ENCODE data around the gene RNF217. TPM values are rescaled to one million over a fixed set of nuclear protein-coding genes. Genes with fewer than 3 reads are reported as not detected.

RNF217 gene
- total RNA-seq, 1 experiment from 2014 or later: 12.2 TPM

DNA sequence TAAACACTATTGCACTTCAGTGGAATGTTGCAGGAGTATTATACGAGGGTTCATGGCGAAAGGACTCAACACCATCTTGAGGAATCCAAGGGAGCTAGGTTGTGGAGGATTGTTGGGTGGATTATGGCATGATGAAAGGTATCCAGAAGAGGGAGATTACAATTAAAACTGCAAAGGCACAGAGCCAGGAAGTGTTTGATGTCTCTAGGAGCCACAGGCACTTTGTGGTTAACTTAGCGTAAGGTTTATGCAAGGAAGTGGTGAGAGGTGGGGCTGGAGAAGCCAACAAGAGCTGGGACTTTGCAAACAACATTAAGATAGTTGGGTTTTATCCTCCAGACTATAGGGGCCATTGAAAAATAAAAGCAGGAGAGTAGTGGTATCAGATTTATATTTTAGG, 104.7 kb downstream of the RNF217 start:
- Mint-ChIP-seq H3K4me1 (no peaks in the 10 kb centered on the region), H3K27me3 (ENCODE audit: low read depth) (no peaks in the 10 kb centered on the region), H3K4me3 (no peak overlapping the region), H3K9me3 (no peaks in the 10 kb centered on the region), H3K36me3 (no peaks in the 10 kb centered on the region), H3K27ac (no peak overlapping the region)
- CTCF ChIA-PET: no interaction called here
- no peak for DNase-seq (ENCODE audit: low spot score)
- POLR2A ChIA-PET: no interaction called here
- no peak for ATAC-seq
- no peak for TF ChIP-seq ZNF423 (CRISPR knock-in tag; IDR thresholded peaks at IDR 0.05)
- no peak for TF ChIP-seq ELF4 (CRISPR knock-in tag; IDR thresholded peaks at IDR 0.05; ENCODE audit: low read depth)
- no peak for TF ChIP-seq IRF2 (CRISPR knock-in tag; IDR thresholded peaks at IDR 0.05; ENCODE audit: borderline replicate concordance, low read depth)
- TF ChIP-seq, protein P1, sequence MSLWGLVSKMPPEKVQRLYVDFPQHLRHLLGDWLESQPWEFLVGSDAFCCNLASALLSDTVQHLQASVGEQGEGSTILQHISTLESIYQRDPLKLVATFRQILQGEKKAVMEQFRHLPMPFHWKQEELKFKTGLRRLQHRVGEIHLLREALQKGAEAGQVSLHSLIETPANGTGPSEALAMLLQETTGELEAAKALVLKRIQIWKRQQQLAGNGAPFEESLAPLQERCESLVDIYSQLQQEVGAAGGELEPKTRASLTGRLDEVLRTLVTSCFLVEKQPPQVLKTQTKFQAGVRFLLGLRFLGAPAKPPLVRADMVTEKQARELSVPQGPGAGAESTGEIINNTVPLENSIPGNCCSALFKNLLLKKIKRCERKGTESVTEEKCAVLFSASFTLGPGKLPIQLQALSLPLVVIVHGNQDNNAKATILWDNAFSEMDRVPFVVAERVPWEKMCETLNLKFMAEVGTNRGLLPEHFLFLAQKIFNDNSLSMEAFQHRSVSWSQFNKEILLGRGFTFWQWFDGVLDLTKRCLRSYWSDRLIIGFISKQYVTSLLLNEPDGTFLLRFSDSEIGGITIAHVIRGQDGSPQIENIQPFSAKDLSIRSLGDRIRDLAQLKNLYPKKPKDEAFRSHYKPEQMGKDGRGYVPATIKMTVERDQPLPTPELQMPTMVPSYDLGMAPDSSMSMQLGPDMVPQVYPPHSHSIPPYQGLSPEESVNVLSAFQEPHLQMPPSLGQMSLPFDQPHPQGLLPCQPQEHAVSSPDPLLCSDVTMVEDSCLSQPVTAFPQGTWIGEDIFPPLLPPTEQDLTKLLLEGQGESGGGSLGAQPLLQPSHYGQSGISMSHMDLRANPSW (CRISPR knock-in tag; conservative IDR thresholded peaks at IDR 0.05; ENCODE audit: low read depth): no peak
- no peak for TF ChIP-seq TCF7 (CRISPR knock-in tag; IDR thresholded peaks at IDR 0.05; ENCODE audit: low read depth)
- no peak for TF ChIP-seq NFE2L1 (CRISPR knock-in tag; IDR thresholded peaks at IDR 0.05)
- no peak for TF ChIP-seq ZNF232 (CRISPR knock-in tag; IDR thresholded peaks at IDR 0.05)
- TF ChIP-seq, protein P2, sequence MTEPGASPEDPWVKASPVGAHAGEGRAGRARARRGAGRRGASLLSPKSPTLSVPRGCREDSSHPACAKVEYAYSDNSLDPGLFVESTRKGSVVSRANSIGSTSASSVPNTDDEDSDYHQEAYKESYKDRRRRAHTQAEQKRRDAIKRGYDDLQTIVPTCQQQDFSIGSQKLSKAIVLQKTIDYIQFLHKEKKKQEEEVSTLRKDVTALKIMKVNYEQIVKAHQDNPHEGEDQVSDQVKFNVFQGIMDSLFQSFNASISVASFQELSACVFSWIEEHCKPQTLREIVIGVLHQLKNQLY (CRISPR knock-in tag; IDR thresholded peaks at IDR 0.05): no peak
- TF ChIP-seq, protein P3, sequence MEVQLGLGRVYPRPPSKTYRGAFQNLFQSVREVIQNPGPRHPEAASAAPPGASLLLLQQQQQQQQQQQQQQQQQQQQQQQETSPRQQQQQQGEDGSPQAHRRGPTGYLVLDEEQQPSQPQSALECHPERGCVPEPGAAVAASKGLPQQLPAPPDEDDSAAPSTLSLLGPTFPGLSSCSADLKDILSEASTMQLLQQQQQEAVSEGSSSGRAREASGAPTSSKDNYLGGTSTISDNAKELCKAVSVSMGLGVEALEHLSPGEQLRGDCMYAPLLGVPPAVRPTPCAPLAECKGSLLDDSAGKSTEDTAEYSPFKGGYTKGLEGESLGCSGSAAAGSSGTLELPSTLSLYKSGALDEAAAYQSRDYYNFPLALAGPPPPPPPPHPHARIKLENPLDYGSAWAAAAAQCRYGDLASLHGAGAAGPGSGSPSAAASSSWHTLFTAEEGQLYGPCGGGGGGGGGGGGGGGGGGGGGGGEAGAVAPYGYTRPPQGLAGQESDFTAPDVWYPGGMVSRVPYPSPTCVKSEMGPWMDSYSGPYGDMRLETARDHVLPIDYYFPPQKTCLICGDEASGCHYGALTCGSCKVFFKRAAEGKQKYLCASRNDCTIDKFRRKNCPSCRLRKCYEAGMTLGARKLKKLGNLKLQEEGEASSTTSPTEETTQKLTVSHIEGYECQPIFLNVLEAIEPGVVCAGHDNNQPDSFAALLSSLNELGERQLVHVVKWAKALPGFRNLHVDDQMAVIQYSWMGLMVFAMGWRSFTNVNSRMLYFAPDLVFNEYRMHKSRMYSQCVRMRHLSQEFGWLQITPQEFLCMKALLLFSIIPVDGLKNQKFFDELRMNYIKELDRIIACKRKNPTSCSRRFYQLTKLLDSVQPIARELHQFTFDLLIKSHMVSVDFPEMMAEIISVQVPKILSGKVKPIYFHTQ (CRISPR knock-in tag; IDR thresholded peaks at IDR 0.05): no peak
- no peak for TF ChIP-seq MYBL2 (CRISPR knock-in tag; IDR thresholded peaks at IDR 0.05)
- TF ChIP-seq ZBTB21 (CRISPR knock-in tag; IDR thresholded peaks at IDR 0.05; ENCODE audit: borderline replicate concordance): no peak
- TF ChIP-seq SOX15 (CRISPR knock-in tag; IDR thresholded peaks at IDR 0.05): no peak
- TF ChIP-seq NR3C1 (CRISPR knock-in tag; conservative IDR thresholded peaks at IDR 0.05; ENCODE audit: low read depth): no peak

DNA sequence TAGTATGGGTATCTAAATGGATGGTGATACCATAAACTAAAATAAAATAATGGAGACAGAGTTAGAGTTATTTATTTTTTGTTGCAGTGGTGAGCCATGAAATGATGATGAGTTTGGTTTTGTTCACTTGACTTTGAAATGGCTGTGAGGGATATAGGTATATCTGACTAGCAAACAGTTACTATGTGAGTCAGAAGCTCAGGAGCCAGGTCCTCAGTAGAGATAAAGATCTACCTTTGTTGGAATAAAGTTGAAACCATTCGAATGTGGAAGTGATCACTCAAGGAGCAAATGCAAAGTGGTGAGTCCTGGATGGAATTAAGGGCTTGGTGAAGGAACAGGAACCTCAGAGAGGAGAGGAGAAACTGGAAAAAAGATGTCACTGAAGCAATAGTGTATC, 105.3 kb downstream of the RNF217 start:
- POLR2A ChIA-PET: no interaction called here
- H3K4me1 Mint-ChIP-seq: no peaks in the 10 kb centered on the region
- TF ChIP-seq, protein P4, sequence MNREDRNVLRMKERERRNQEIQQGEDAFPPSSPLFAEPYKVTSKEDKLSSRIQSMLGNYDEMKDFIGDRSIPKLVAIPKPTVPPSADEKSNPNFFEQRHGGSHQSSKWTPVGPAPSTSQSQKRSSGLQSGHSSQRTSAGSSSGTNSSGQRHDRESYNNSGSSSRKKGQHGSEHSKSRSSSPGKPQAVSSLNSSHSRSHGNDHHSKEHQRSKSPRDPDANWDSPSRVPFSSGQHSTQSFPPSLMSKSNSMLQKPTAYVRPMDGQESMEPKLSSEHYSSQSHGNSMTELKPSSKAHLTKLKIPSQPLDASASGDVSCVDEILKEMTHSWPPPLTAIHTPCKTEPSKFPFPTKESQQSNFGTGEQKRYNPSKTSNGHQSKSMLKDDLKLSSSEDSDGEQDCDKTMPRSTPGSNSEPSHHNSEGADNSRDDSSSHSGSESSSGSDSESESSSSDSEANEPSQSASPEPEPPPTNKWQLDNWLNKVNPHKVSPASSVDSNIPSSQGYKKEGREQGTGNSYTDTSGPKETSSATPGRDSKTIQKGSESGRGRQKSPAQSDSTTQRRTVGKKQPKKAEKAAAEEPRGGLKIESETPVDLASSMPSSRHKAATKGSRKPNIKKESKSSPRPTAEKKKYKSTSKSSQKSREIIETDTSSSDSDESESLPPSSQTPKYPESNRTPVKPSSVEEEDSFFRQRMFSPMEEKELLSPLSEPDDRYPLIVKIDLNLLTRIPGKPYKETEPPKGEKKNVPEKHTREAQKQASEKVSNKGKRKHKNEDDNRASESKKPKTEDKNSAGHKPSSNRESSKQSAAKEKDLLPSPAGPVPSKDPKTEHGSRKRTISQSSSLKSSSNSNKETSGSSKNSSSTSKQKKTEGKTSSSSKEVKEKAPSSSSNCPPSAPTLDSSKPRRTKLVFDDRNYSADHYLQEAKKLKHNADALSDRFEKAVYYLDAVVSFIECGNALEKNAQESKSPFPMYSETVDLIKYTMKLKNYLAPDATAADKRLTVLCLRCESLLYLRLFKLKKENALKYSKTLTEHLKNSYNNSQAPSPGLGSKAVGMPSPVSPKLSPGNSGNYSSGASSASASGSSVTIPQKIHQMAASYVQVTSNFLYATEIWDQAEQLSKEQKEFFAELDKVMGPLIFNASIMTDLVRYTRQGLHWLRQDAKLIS (CRISPR knock-in tag; IDR thresholded peaks at IDR 0.05; ENCODE audit: borderline replicate concordance): no peak
- TF ChIP-seq, protein P5, sequence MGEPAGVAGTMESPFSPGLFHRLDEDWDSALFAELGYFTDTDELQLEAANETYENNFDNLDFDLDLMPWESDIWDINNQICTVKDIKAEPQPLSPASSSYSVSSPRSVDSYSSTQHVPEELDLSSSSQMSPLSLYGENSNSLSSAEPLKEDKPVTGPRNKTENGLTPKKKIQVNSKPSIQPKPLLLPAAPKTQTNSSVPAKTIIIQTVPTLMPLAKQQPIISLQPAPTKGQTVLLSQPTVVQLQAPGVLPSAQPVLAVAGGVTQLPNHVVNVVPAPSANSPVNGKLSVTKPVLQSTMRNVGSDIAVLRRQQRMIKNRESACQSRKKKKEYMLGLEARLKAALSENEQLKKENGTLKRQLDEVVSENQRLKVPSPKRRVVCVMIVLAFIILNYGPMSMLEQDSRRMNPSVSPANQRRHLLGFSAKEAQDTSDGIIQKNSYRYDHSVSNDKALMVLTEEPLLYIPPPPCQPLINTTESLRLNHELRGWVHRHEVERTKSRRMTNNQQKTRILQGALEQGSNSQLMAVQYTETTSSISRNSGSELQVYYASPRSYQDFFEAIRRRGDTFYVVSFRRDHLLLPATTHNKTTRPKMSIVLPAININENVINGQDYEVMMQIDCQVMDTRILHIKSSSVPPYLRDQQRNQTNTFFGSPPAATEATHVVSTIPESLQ (CRISPR knock-in tag; IDR thresholded peaks at IDR 0.05): no peak
- TF ChIP-seq SMAD3 (CRISPR knock-in tag; IDR thresholded peaks at IDR 0.05; ENCODE audit: borderline replicate concordance) (no peak), FOXJ3 (CRISPR knock-in tag; IDR thresholded peaks at IDR 0.05; ENCODE audit: borderline replicate concordance) (no peak), ETV6 (CRISPR knock-in tag; IDR thresholded peaks at IDR 0.05) (no peak), RORB (CRISPR knock-in tag; IDR thresholded peaks at IDR 0.05) (no peak), ZNF423 (CRISPR knock-in tag; IDR thresholded peaks at IDR 0.05) (no peak)
- TF ChIP-seq, protein P6, sequence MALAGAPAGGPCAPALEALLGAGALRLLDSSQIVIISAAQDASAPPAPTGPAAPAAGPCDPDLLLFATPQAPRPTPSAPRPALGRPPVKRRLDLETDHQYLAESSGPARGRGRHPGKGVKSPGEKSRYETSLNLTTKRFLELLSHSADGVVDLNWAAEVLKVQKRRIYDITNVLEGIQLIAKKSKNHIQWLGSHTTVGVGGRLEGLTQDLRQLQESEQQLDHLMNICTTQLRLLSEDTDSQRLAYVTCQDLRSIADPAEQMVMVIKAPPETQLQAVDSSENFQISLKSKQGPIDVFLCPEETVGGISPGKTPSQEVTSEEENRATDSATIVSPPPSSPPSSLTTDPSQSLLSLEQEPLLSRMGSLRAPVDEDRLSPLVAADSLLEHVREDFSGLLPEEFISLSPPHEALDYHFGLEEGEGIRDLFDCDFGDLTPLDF (CRISPR knock-in tag; IDR thresholded peaks at IDR 0.05): no peak
- TF ChIP-seq, protein P3 (CRISPR knock-in tag; IDR thresholded peaks at IDR 0.05): no peak

More for the DNA sequence above, 105.3 kb downstream of the RNF217 start:
- DNase-seq (ENCODE audit: low spot score) (no peak), ATAC-seq (no peak)
- Mint-ChIP-seq H3K4me3 (no peak overlapping the region), H3K27ac (no peak overlapping the region), H3K27me3 (ENCODE audit: low read depth) (no peaks in the 10 kb centered on the region), H3K36me3 (no peaks in the 10 kb centered on the region), H3K9me3 (no peaks in the 10 kb centered on the region)
- CTCF ChIA-PET: no interaction called here

Data from WTC11 (cell line).